HG02852 (cell line): ENCODE data around the gene TMEFF2.

Source experiments
- ATAC-seq: cut with Tn5 transposase; IDR thresholded peaks from one replicate; pipeline ENCODE4 v1.9.1; 2021; ENCODE audit warnings: mild to moderate bottlenecking, moderate library complexity; ENCODE audit not compliant: unreplicated experiment

Gene TMEFF2

DNA sequence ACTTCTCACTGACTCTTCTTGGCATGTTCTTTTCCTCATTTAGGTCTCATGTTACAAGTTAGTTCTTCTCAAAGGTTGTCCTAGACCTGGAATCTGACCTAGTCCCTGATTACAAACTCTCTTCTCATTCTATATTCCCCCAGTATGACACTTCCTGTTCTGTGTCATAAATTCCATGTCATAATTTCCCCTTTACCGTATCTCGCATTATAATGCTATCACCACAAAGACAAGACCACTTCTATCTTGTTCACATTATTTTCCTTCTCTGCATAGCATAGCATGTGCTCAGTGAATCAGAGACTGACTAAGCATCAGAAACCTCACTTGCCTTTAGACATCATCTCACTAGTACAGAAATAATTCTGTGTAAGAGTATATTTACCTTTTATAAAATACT, 284.2 kb downstream of the TMEFF2 start:
- ATAC-seq, result no peak

DNA sequence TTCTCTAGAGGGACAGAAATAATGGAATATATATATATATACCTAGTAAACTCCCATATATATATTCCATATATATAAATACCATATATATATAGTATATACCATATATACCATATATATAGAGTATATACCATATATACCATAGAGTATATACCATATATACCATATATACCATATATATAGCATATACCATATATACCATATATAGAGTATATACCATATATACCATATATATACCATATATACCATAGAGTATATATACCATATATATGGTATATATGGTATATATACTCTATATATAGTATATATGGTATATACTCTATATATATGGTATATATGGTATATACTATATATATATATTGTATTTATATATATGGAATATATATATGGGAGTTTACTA, 285.9 kb downstream of the TMEFF2 start:
- no peak for ATAC-seq

DNA sequence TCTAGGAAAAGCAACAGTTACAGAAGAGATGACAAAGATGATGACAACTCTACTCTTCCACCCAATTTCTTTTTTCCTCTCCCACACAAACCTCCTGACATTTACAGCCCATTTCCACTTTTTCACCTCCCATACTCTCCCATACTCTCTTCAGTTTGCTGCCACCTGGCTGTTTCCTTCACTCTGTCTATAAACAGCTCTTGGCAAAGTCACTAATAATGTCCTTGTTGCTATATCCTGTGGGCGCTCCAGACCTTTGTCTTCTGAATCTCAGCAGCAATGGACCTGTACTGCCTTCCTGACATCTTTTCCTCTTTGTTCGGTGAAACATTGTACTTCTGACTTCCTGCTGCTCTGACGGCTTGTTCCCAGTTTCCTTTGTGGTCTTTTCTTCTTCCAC, 287.2 kb downstream of the TMEFF2 start:
- no peak for ATAC-seq

DNA sequence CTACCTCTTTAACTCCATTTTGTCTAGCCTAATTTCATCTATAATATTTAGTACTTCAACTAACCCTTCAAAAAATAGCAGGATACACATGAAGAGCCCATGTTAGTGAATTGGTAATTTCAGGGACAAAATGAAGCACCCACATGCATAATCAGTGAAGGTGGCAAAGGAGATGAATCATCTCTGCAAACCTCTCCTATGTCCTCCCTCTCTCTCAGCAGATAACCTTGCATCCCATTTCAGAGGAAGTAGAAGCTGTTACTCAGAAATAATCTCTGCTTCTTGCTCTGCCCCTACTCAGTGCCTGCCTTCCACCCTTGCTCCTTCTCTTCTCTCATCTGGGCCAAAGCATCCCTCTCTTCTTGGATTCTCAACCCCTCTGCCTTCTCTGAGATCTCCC, 287.6 kb downstream of the TMEFF2 start:
- ATAC-seq, result no peak

DNA sequence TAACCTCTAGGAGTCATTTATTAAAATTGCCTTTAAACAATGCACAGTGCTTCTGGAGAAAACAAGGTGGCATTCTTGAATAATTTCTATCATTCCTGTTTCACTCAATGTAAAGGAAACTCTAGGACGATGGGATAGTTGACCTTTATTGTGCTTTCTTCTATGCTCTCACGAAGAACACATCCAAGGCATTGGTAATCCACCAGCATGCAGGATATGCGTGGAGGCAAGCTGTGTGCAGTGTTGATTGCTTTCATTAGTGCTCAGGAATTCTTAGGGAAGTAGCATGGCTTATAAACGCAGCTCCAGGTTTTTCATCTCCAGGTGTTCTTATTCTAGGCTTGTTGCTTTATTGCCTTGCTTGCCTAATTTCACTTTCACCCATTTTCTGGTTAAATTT, 289.4 kb downstream of the TMEFF2 start:
- ATAC-seq, result no peak

DNA sequence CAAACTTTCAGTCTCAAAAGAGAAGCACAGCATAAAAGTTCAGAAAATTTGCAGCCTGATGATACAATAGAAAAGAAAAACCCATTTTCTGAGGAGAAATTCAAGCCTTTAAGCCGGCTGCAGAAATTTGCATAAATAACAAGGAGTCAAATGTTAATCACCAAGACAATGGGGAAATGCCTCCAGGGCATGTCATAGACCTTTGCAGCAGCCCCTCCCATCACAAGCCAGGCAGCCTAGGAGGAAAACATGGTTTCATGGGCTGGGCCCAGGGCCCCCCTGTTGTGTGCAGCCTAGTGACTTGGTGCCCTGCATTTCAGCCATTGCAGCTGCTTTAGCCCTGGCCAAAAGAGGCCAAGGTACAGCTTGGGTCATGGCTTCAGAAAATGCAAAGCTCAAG, 293.7 kb downstream of the TMEFF2 start:
- ATAC-seq, result no peak

DNA sequence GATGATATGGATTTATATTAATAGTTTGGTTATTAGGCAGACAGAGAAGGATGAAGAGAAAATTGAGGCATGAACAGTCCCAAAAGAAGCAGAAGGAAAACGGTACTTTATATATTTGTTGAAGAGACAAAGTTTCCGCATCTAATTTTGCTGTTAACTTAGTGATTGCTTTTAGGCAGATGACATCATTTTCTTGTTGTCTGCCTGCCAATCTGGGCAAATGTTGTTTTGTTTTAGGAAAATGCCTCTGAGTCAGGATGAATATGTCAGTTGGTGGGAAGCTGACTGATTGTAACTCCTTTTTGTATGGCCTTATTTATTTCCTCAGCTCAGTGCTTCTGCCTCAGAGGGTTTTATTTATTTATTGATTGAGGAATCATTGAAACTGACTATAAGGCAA, 295.3 kb downstream of the TMEFF2 start:
- ATAC-seq, result no peak
